GM12875 (cell line): Measurements from ENCODE around the gene BNC2.

Experiments used
- H3K4me3 ChIP-seq: one replicate; pipeline ENCODE4 v1.5.1; 2011; ENCODE audit warnings: low read depth, low read length, control low read depth
- TF ChIP-seq, protein P1 (sequence below): IDR thresholded peaks from 2 replicates; pipeline ENCODE4 v1.5.1; 2011; ENCODE audit warnings: low read depth, mild to moderate bottlenecking, control low read depth, inconsistent platforms, low read length, moderate library complexity, borderline replicate concordance; ENCODE audit not compliant: insufficient read depth

Gene BNC2

DNA sequence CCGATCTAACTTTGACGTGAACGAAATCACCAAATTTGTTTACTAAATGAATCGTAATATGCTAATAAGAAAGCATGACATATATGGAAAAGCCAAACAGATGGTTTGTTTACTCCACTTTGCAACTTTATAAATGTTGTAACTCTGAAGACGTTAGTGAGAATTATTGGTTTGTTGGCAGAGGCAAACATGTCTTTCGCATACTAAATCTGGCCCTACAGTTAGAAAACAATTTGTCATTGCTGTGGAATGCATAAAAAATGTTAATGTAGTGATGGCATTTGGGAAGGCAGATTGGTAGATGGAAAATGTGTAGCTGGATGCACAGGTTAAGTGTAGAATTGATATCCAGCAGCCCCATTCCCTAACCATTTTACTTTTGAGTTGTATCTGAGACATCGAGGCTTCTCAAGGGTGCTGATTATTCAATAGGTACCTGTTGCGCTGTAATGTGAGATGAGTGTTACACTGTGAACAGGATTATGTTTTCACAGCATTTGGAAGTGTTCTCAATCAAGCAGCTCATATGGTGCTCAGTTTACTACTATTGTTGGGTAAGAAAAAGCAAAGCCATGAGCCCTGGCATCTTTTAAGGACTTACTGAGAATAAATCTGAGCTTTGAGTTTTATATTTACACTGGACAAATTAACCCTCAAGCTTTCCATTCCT lies 444.8 kb downstream of the BNC2 start:
- TF ChIP-seq, protein P1, sequence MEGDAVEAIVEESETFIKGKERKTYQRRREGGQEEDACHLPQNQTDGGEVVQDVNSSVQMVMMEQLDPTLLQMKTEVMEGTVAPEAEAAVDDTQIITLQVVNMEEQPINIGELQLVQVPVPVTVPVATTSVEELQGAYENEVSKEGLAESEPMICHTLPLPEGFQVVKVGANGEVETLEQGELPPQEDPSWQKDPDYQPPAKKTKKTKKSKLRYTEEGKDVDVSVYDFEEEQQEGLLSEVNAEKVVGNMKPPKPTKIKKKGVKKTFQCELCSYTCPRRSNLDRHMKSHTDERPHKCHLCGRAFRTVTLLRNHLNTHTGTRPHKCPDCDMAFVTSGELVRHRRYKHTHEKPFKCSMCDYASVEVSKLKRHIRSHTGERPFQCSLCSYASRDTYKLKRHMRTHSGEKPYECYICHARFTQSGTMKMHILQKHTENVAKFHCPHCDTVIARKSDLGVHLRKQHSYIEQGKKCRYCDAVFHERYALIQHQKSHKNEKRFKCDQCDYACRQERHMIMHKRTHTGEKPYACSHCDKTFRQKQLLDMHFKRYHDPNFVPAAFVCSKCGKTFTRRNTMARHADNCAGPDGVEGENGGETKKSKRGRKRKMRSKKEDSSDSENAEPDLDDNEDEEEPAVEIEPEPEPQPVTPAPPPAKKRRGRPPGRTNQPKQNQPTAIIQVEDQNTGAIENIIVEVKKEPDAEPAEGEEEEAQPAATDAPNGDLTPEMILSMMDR = no peak
- H3K4me3 ChIP-seq = no peak overlapping the region

DNA sequence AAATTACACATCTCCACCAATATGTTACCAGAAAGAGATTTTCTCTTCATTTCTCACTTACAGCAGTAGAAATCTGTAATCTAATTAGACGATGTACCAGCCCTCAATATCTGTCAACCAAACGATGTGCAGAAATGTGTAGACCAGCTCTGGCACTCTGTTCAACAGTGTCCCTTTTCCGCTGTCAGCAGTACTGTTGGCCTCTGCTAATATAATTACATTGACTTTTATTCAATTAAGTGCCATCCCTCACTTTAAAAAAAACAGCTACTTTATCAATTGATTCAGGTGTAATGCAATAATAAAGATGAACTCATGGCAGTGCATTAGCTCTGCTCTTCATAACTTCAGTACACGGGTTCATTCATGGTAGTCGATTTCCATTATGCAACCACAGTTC lies 448.4 kb downstream of the BNC2 start:
- TF ChIP-seq, protein P1 = no peak
- H3K4me3 ChIP-seq = no peak overlapping the region

DNA sequence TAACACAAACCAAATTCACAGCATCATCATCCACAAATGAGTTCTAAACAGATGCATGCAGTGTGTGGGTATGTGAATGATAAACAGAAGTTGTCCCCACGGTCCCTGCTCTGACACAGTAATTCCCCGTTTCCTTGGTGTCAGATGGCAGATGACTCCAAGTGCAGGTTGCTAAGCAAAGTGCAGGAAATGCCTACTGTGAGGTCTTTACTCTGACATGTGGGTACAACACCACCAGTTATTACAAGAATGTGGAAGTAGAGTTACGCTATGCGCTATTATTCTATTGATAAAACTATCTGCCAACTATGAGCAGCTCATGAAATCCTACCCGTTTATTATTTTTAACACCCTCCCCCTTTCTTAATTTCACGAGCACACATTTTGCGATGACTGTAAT lies 448.9 kb downstream of the BNC2 start:
- H3K4me3 ChIP-seq = no peak overlapping the region
- TF ChIP-seq, protein P1 = no peak

DNA sequence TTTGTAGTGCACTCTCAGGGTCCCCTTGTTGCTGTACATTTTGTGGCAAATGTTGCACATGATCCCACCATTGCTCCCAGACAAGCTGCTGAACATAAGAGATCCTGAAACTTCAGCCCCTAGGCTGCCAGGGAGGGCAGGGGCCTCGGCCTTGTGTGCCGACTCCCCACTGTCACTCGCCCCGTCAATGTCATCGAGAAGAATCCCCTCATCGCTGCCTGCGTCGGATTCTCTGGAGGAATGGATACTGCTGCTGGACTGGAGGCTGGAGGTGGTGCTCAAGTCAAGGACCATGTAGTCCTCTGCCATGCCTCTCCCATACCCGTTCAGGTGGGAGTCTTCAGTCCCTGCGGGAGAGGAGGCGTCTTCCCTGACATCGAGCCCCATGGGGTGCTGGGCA lies 451.3 kb downstream of the BNC2 start:
- TF ChIP-seq, protein P1 = no peak
- no peak overlapping the region for H3K4me3 ChIP-seq

DNA sequence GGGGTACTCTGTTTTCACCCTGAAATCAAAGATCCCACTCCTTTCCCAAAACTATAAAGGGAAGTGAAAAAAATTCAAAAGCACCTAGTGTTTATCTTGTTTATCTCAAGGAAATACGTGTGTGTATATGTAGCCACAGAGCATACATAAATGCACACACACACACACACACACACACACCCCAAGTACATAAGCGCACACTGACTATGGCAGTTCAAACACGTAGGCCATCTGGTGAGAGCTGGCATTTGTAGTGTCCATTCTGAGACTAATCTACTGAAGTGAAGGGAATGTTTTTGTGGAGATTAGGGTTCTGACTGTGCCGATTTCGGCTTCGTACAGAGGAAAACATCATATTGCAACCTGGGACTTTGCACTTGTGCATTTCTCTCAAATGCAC lies 451.7 kb downstream of the BNC2 start:
- no peak overlapping the region for H3K4me3 ChIP-seq
- TF ChIP-seq, protein P1 = no peak

DNA sequence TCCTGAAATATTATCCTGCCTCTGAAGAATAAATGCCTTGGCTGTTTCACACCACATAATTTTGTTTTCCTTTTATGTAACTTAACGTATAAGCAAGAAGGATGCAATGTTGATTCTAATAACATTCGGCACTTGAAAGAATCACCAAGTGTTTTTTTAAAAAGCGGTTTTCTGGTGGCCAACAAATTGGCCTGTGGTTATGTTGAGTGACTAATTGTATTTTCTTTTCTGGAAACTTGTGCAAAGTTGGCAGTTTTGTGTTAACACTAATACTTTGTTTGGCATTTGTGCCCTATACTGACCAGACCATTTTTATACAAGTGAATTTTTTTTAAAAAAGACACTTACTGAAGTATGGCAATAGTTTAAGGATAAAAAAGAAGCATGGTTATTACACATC lies 452.7 kb downstream of the BNC2 start:
- H3K4me3 ChIP-seq = no peak overlapping the region

DNA sequence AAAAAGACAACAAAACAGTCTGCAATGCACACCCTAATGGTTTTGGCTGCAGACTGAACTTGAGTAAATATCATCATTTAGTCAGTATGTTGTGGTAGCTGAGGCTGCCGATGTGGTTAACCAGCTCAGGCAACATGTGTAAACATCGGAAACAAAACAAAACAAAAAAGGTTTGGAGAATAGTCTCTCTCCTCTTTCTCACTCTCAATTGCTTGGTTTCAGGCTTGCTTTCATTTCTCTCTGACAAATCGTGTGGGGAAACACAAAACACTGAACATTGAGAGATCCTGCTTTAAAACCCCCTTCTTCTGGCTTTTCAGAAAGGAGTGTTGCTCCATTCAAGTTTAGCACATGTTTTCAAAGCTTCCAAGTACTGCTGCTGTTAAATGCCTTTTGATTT lies 453.3 kb downstream of the BNC2 start:
- no peak overlapping the region for H3K4me3 ChIP-seq
- TF ChIP-seq, protein P1 = no peak

More for the DNA sequence above, 452.7 kb downstream of the BNC2 start:
- TF ChIP-seq, protein P1 = no peak
